HG02763 (cell line): ENCODE data around the gene PPDPF.
"Not testable (repeated sequence)": the region's sequence is repeated elsewhere in the genome, so short reads cannot be mapped to it uniquely, and the experiment has no call there.

Experiments
- ATAC-seq: cut with Tn5 transposase; IDR thresholded peaks from one replicate; pipeline ENCODE4 v1.9.1; 2021; ENCODE audit warnings: mild to moderate bottlenecking, moderate library complexity; ENCODE audit not compliant: unreplicated experiment

The PPDPF gene

DNA sequence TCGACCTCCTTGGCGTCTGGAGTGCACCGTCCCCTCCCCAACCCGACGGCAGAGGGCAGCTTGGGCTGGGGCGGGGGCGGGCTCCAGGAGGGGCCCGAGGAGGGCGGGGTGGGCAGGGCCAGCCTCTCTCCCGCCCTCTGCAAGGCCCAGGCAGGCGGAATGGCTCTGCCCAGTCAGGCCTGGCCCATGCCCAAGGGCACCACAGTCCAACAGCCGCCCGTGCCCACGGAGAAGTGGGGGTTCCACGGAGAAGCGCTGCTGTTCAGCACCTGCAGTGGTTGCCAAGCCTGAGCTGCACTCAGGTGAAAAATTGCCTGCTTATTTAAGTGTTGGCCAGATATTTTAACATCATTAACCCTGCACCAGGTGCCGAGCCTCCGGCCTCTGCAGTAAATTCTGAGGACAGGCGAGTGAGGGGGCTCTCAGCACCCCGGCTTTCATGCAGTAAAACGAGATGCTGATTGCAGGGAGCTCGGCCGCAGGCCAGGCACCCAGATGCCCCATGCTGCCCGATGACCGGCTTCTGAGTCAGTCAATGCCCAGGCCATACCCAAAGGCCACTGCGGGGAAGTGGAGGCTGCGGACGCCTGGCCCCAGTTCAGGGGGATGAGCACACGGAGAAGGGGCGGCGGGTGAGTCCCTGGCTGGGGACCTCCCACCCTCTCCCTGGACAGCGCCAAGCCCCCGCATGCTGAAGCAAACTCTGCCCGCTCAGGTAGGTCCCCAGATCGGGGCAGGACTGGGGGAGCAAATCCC lies 27.3 kb downstream of the PPDPF start, which contains the start of gene SRMS:
Gene SRMS (minus strand): TSS at position 25 of the 756 bp plus-strand sequence. CDS start 286 bp downstream, outside the sequence.
- ATAC-seq: no peak

DNA sequence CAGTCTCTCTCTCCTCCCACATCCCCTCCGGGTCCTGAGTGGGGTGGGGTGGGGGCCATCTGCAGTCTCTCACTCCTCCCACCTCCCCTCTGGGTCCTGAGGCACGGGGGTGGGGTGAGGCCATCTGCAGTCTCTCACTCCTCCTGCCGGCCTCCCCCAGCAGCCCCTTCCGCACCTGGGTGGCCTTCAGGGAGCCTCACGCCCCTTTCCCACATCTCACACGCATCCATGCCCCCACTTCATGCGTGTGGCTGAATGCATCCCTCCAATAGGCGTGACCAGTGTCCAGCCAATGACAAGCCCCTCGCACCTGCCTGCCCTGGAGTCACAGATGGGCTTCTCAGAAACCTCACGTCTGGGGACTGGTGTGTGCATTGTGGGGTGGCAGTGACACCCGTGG lies 28.0 kb downstream of the PPDPF start:
- no peak for ATAC-seq

- ATAC-seq: no peak
Measured at GRCh38 chr20:63549019-63549418, 28.5 kb downstream of the PPDPF start.

GRCh38 chr20:63549679-63550282 lies 29.2 kb downstream of the PPDPF start:
- no peak for ATAC-seq

DNA sequence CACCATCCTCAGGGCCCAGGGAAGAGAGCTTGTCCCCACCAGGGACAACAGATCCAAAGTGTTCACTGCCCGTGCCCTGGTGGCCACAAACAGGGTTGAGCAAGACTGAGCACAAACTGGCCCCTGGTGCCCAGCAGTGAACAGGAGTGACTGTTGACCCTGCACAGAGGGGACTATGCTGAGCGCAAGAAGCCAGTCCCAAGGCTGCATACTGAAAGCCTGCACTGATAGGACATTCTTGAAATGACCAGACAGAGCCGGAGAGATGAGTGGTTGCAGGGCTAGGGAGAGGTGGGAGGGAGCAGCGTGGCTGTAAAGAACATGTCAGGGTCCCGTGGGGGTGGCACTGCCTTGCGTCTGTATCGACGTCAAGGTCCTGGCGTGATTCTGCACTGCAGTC lies 30.5 kb downstream of the PPDPF start:
- no peak for ATAC-seq

GRCh38 chr20:63552481-63553249 lies 32.1 kb downstream of the PPDPF start:
- peak; percentile 24 for ATAC-seq

GRCh38 chr20:63553251-63553932 lies 32.8 kb downstream of the PPDPF start:
- ATAC-seq: peak; percentile 59

GRCh38 chr20:63553933-63554290 lies 33.3 kb downstream of the PPDPF start, which contains the start of gene FNDC11:
Gene FNDC11, plus strand, starts transcription at chr20:63554159. Its CDS starts 1,505 bp downstream, at chr20:63555664.
- ATAC-seq: peak; percentile 17

GRCh38 chr20:63554361-63555278 lies 34.1 kb downstream of the PPDPF start:
- ATAC-seq: peak; percentile 2

- ATAC-seq: no peak
Measured at GRCh38 chr20:63555661-63556381, 35.3 kb downstream of the PPDPF start.

GRCh38 chr20:63556873-63557478 lies 36.4 kb downstream of the PPDPF start:
- no peak for ATAC-seq

- ATAC-seq: no peak
Measured at GRCh38 chr20:63557481-63557891, 36.9 kb downstream of the PPDPF start.

DNA sequence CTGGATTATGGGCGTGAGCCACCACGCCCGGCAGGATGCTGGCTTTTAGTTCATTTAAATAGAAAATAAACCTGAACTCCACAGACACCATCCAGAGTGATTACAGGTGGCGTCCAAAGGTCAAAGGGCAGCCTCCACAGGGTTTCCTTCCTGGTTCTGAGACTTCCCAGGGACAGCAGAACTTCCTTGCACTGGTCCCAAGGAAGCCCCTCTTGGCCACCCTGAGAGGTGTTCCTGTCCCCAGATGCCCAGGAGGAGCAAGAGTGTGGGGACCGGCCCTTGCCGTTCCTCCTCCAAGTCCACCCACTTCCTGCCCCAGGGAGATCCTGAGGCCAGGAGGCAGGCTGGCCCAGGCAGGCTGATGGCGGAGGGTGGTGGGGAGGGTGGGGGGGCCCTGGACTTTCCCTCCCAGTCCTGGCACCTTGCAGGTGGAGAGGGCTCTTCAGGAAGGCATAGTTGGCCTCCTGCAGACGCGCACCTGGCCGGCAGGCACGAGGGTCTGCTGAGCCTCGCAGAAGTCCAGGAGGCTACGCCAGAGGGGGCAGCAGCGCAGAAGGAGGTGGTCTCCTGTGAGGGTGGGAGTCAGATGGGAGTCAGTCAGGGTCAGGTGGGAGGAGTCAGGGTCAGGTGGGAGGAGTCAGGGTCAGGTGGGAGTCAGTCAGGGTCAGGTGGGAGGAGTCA lies 38.4 kb downstream of the PPDPF start:
- ATAC-seq: no peak

GRCh38 chr20:63559485-63560332 lies 39.1 kb downstream of the PPDPF start:
- not testable (repeated sequence) for ATAC-seq

GRCh38 chr20:63560333-63560805 lies 39.8 kb downstream of the PPDPF start:
- ATAC-seq: no peak

DNA sequence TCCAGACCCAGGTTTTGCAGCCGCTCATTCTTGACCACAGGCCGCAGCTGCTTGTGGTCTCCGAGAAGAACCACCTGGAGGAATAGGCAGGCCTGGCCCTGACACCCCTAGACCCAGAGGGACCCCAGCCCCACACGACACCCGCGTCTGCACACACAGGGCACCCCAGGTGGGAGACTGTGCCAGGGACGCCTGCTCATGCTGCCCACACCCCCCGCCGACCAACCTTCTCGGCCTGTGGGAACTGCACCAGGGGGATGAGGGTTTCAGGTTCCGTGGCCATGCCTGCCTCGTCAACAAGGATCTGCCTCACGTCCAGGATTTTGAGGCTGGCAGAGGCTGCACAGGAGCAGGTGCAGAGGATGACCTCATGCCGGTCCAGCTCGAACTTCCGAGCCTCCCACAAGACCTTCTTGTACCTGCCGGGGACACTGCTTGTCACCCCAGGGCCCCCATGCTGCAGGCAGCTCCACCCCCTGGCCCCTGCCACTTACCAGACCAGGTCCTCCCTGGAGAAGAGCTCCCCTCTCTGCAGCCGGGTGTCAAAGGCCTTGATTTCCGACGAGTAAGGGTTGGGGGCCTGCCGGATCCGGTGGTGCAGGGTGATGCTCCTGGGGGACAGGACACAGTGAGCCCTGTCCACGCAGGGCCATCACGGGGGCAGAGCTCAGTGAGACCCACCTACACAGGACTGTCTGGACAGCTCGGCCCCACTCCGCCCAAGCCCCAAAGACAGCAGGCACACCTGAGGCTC lies 40.5 kb downstream of the PPDPF start:
- no peak for ATAC-seq
